GM10248 (cell line): ENCODE data around the gene CYB561.

Source experiments
- CTCF ChIA-PET: fragments of 300-600 bp; sonication (Branson Sonifier 250); formaldehyde crosslinking; extraction: SDS; loops from one replicate; lab custom pipeline; 2021; ENCODE audit warnings: antibody characterized with exemption; lab: Yijun Ruan, JAX
- POLR2A ChIA-PET: fragments of 350-650 bp; sonication (Branson Sonifier 250); formaldehyde crosslinking; extraction: SDS; loops from one replicate; lab custom pipeline; 2020; ENCODE audit warnings: antibody characterized with exemption; lab: Yijun Ruan, JAX
- DNase-seq: peaks from one replicate; pipeline ENCODE4 v3.0.0; 2012; ENCODE audit errors: extremely low spot score
- CTCF ChIP-seq: IDR thresholded peaks from 2 replicates; pipeline ENCODE4 v1.5.1; 2012; ENCODE audit warnings: mild to moderate bottlenecking, low read depth; ENCODE audit errors: extremely low read depth, missing control alignments, control extremely low read depth

Gene CYB561

GRCh38 chr17:63437287-63438091 lies 8.6 kb downstream of the CYB561 start:
- ChIA-PET POLR2A (no interaction called here), CTCF (interaction anchor here (0.7 to 6.7 kb wide), 6 partner anchors 9 to 174 kb away, joined by 3 to 34 read pairs (median 4); no protein-coding TSS in a partner anchor)
- no peak for TF ChIP-seq CTCF
- no peak for DNase-seq

- no peak for TF ChIP-seq CTCF
- POLR2A ChIA-PET = no interaction called here
- DNase-seq = no peak
- CTCF ChIA-PET = interaction anchor here (0.7 to 6.7 kb wide), 9 partner anchors 8 to 175 kb away, joined by 3 to 34 read pairs (median 5); no protein-coding TSS in a partner anchor
These were observed 9.5 kb downstream of the CYB561 start for GRCh38 chr17:63436523-63437110.

GRCh38 chr17:63435681-63436522 lies 10.2 kb downstream of the CYB561 start:
- ChIA-PET POLR2A (interaction anchor here (0.6 kb wide), 1 partner anchor 838 kb away, joined by 3 read pairs; no protein-coding TSS in a partner anchor), CTCF (interaction anchor here (0.8 to 6.7 kb wide), 11 partner anchors 8 to 176 kb away, joined by 3 to 34 read pairs (median 5); partner anchors contain the start of gene CYB561)
- TF ChIP-seq CTCF = no peak
- DNase-seq = no peak

- TF ChIP-seq CTCF = no peak
- no peak for DNase-seq
- POLR2A ChIA-PET = interaction anchor here (0.6 kb wide), 1 partner anchor 839 kb away, joined by 3 read pairs; no protein-coding TSS in a partner anchor
- CTCF ChIA-PET = interaction anchor here (0.7 to 6.7 kb wide), 11 partner anchors 8 to 187 kb away, joined by 3 to 34 read pairs (median 5); partner anchors contain the start of genes CYB561 and MAP3K3
These were observed 11.0 kb downstream of the CYB561 start for GRCh38 chr17:63434951-63435571.

GRCh38 chr17:63433746-63434591 lies 12.1 kb downstream of the CYB561 start:
- DNase-seq = no peak
- ChIA-PET CTCF (interaction anchor here (0.7 to 6.7 kb wide), 7 partner anchors 9 to 188 kb away, joined by 3 to 34 read pairs (median 8); partner anchors contain the start of gene MAP3K3), POLR2A (interaction anchor here (0.5 kb wide), 1 partner anchor 316 kb away, joined by 4 read pairs; no protein-coding TSS in a partner anchor)
- TF ChIP-seq CTCF = no peak
